ENCODE data around the gene DNAH2. TPM values are rescaled to one million over a fixed set of nuclear protein-coding genes. Genes with fewer than 3 reads are reported as not detected.
A peak's percentile ranks its signal among the peaks of the same experiment; 100 is the strongest.

Gene DNAH2
- total RNA-seq, 4 donors from 2014 or later = under 0.01 to 0.22 (median 0.20) TPM; not detected in 1

DNA sequence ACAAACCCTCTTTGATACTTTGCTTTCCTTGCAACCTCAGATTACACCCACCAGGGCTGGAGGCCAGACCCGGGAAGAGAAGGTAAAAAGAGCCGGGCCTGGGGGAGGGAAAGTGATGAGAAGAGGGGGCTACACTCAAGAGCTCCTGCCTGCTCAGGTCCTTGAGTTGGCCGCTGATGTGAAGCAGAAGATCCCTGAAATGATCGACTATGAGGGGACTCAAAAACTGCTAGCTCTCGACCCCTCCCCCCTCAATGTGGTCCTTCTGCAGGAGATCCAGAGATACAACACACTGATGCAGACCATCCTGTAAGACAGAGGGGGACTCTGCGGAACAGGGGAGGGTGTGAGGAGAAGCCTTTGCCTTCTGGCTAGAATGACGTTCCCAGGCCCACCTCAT is 113.7 kb downstream of the DNAH2 start:
- DNase-seq = no peak
- no peak for TF ChIP-seq POLR2A (IDR thresholded peaks at IDR 0.05)
- TF ChIP-seq, protein P1, sequence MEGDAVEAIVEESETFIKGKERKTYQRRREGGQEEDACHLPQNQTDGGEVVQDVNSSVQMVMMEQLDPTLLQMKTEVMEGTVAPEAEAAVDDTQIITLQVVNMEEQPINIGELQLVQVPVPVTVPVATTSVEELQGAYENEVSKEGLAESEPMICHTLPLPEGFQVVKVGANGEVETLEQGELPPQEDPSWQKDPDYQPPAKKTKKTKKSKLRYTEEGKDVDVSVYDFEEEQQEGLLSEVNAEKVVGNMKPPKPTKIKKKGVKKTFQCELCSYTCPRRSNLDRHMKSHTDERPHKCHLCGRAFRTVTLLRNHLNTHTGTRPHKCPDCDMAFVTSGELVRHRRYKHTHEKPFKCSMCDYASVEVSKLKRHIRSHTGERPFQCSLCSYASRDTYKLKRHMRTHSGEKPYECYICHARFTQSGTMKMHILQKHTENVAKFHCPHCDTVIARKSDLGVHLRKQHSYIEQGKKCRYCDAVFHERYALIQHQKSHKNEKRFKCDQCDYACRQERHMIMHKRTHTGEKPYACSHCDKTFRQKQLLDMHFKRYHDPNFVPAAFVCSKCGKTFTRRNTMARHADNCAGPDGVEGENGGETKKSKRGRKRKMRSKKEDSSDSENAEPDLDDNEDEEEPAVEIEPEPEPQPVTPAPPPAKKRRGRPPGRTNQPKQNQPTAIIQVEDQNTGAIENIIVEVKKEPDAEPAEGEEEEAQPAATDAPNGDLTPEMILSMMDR (IDR thresholded peaks at IDR 0.05) = no peak
- Histone ChIP-seq H3K36me3 (no peaks in the 10 kb centered on the region), H3K9me3 (no peaks in the 10 kb centered on the region), H3K27ac (no peak overlapping the region), H3K4me3 (replicated peaks in 1 of 3) (no peak overlapping the region), H3K27me3 (no peaks in the 10 kb centered on the region), H3K4me1 (peaks cover 3 to 6% of the 10 kb centered on the region in 2 donors)
- intact Hi-C loops (cut with DNase I) = no loop called here
- 60 to 66% methylated on average over 7 of the region's 7 CpGs for WGBS, 2 donors

DNA sequence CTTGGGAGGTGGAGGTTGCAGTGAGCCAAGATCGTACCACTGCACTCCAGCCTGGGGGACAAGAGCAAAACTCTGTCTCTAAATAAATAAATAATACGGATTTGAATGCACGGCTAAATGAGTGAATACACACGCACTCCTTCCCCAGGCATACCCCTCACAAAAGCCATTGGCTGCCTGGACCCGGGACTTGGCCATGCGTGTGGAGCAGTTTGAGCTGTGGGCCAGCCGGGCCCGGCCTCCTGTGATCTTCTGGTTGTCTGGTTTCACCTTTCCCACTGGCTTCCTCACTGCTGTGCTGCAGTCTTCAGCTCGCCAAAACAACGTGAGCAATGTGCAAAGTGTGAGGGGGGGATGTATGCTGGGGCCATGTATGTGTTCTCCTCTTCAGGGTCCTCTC is 114.9 kb downstream of the DNAH2 start:
- H3K4me1 ChIP-seq = peaks cover 14 to 16% of the 10 kb centered on the region in 2 donors
- H3K36me3 ChIP-seq = no peaks in the 10 kb centered on the region
- DNase-seq = no peak
- H3K27ac ChIP-seq = no peak overlapping the region
- no peak for TF ChIP-seq POLR2A (IDR thresholded peaks at IDR 0.05)
- H3K4me3 ChIP-seq (replicated peaks in 1 of 3) = no peak overlapping the region
- 89 to 92% methylated on average over 10 of the region's 10 CpGs for WGBS, 2 donors
- H3K27me3 ChIP-seq = no peaks in the 10 kb centered on the region
- no peaks in the 10 kb centered on the region for H3K9me3 ChIP-seq
- intact Hi-C loops (cut with DNase I) = no loop called here

DNA sequence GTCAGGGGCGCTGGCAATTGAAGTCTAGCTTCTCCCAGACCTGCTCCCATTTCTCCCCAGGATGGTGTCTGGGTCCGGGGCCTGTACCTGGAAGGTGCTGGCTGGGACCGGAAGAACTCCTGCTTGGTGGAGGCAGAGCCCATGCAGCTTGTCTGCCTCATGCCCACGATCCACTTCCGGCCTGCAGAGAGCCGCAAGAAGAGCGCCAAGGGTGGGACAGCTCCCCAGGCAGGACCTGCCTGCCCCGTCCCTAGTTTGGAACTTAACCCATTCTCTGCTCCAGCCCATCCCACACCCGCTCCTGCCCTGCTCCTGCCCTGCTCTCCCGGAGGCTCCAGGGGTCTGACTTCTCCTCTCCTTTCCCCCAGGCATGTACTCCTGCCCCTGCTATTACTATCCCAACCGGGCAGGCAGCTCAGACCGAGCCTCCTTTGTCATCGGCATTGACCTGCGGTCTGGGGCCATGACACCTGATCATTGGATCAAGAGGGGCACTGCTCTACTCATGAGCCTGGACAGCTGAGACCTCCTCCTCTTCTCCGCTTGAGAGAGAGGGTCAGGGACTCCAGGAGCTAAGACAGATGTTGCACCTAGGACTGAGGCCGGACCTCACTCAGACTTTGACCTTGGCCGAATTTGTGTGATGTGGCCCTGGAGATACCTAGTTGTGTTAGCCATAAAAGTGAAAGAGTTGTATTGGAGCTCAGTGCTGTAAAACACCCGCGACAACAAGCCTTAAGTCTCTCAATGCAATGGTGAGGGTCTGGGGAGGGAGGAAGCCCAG is 115.7 kb downstream of the DNAH2 start:
- Histone ChIP-seq H3K27ac (no peak overlapping the region), H3K36me3 (no peaks in the 10 kb centered on the region), H3K9me3 (no peaks in the 10 kb centered on the region), H3K4me3 (replicated peaks in 1 of 3) (peak overlapping the region in 1 of 3 donors; percentile 84), H3K4me1 (peaks cover 20 to 23% of the 10 kb centered on the region in 2 donors), H3K27me3 (no peaks in the 10 kb centered on the region)
- no peak for DNase-seq
- intact Hi-C loops (cut with DNase I) = no loop called here
- 42 to 44% methylated on average over 19 of the region's 19 CpGs for WGBS, 2 donors
- peak in 1 of 2 donors; percentile 25 for TF ChIP-seq POLR2A (IDR thresholded peaks at IDR 0.05)
- TF ChIP-seq, protein P1 (IDR thresholded peaks at IDR 0.05) = no peak

DNA sequence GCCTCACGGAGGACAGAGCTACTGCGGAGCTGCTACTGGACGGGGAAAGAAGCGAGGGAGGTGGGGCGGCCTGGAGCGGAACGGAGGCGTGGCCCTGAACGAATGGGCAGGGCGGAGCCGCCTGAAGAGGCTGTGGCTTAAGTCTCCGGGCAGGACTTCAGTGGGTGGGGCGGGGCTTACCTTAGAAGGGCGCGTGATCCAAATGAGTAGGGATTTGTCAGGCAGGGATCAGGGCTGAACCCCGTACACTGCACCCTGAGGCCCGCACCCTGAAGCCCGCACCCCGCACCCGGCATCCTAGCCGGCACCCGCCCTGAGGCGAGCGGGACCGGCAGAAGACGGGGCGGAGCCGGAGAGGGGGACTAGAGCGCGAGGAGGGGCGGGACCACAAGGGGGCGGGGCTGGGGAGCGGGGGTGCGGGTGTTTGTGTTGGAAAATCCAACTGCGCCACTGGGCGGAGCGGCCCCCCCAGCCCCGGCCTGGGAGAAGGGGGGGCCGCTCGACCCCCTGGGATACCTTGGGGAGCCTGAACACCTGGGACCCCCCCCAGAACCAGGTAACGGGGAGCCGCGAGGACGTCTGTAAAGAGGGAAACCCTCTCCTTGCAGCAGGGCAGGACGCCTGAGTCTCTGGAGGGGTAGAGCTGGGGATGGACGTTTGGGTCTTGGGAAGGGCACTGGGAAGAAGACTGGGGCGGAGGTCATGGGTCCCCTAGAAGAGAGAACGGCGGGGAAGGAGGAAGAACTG is 116.4 kb downstream of the DNAH2 start, which contains the start of gene KDM6B:
TSS of gene KDM6B (plus strand) at position 423 of the 747 bp plus-strand sequence. CDS start 11,338 bp downstream, outside the sequence.
- Histone ChIP-seq H3K27ac (peak within 1 kb of the TSS; percentile 85 to 99 (median 98)), H3K9me3 (no peaks in the 10 kb centered on the region), H3K36me3 (no peaks in the 10 kb centered on the region), H3K4me3 (replicated peaks in 1 of 3) (peak within 1 kb of the TSS; percentile 40 to 84 (median 61)), H3K27me3 (no peaks in the 10 kb centered on the region), H3K4me1 (peaks cover 20 to 29% of the 10 kb centered on the region in 2 donors)
- TF ChIP-seq, protein P1 (IDR thresholded peaks at IDR 0.05) = peak in 1 of 6 experiments; percentile 0
- TF ChIP-seq POLR2A (IDR thresholded peaks at IDR 0.05) = peak in 1 of 2 donors; percentile 50
- peak; percentile 97 for DNase-seq
- intact Hi-C loops (cut with DNase I) = no loop called here
- 1% methylated on average over 29 to 30 of the region's 49 CpGs for WGBS, 2 donors

DNA sequence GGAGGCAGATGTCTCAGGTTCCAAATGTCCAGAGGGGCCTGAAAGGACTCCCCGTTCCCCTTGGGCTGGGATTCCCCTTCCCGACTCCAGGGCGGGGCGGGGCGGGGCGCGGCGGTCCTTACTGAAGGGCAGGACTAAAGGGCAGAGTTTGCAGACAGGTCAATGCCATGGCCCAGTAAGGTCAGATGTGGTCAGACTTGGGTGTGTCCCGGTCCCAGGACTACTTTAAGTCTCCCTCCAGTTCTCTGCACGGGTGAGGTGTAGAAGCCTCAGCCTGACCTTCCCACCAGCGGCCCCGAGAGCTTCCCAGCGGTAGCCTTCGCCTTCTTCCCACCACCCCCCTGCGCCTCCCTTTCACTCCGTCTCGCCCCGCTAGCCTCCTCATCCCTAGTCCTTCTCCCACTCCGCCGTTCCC is 117.0 kb downstream of the DNAH2 start:
- intact Hi-C loops (cut with DNase I) = no loop called here
- H3K27me3 ChIP-seq = no peaks in the 10 kb centered on the region
- H3K4me1 ChIP-seq = peaks cover 20 to 29% of the 10 kb centered on the region in 2 donors
- 0 to 1% methylated on average over 12 to 20 of the region's 20 CpGs for WGBS, 2 donors
- H3K4me3 ChIP-seq (replicated peaks in 1 of 3) = peak overlapping the region; percentile 40 to 84 (median 61)
- H3K36me3 ChIP-seq = no peaks in the 10 kb centered on the region
- DNase-seq = peak; percentile 67 to 68
- peak overlapping the region; percentile 85 to 99 (median 98) for H3K27ac ChIP-seq
- no peak for TF ChIP-seq POLR2A (IDR thresholded peaks at IDR 0.05)
- TF ChIP-seq, protein P1 (IDR thresholded peaks at IDR 0.05) = no peak
- no peaks in the 10 kb centered on the region for H3K9me3 ChIP-seq
